Astrocyte (in vitro differentiated cells and primary cell): ENCODE measurements around the gene ABI2. TPM values are rescaled to one million over a fixed set of nuclear protein-coding genes. Genes with fewer than 3 reads are reported as not detected.
"Not testable (repeated sequence)": the region's sequence is repeated elsewhere in the genome, so short reads cannot be mapped to it uniquely, and the experiment has no call there.

Source experiments
- DNase-seq: peaks from one replicate; pipeline ENCODE4 v3.0.0-alpha.2; 2010; ENCODE audit warnings: low read depth
- FAIRE-seq: peaks from 2 replicates; lab custom pipeline; 2011; peaks lifted over from hg19 to GRCh38; lab: Jason Lieb, UNC
- H2AFZ ChIP-seq: 2 replicates; pipeline ENCODE4 v1.6.0; 2012; ENCODE audit warnings: low read depth, low read length, inconsistent platforms
- H3K27ac ChIP-seq: 2 replicates; pipeline ENCODE4 v1.5.1; 2011; ENCODE audit warnings: low read depth, low read length, inconsistent platforms
- H3K27me3 ChIP-seq: 2 replicates; pipeline ENCODE4 v1.6.0; 2011; ENCODE audit warnings: low read length, inconsistent platforms; ENCODE audit not compliant: insufficient read depth
- H3K36me3 ChIP-seq: 2 replicates; pipeline ENCODE4 v1.5.1; 2011; ENCODE audit warnings: low read length, inconsistent platforms; ENCODE audit not compliant: insufficient read depth
- H3K4me1 ChIP-seq: 2 replicates; pipeline ENCODE4 v1.5.1; 2011; ENCODE audit warnings: low read length, inconsistent platforms; ENCODE audit not compliant: insufficient read depth
- H3K4me2 ChIP-seq: 2 replicates; pipeline ENCODE4 v1.6.0; 2012; ENCODE audit warnings: low read length, inconsistent platforms
- H3K4me3 ChIP-seq: 2 replicates; pipeline ENCODE4 v1.5.1; 2011; ENCODE audit warnings: low read depth, mild to moderate bottlenecking, low read length, inconsistent platforms; ENCODE audit not compliant: insufficient read depth
- H3K79me2 ChIP-seq: 2 replicates; pipeline ENCODE4 v1.6.0; 2012; ENCODE audit warnings: mild to moderate bottlenecking, low read length, inconsistent platforms; ENCODE audit not compliant: insufficient read depth
- H3K9ac ChIP-seq: 2 replicates; pipeline ENCODE4 v1.6.0; 2012; ENCODE audit warnings: mild to moderate bottlenecking, low read length, inconsistent platforms
- H3K9me3 ChIP-seq: 2 replicates; pipeline ENCODE4 v1.5.1; 2012; ENCODE audit warnings: low read depth, mild to moderate bottlenecking, low read length, inconsistent platforms; ENCODE audit not compliant: insufficient read depth
- H4K20me1 ChIP-seq: 2 replicates; pipeline ENCODE4 v1.6.0; 2012; ENCODE audit warnings: low read length, inconsistent platforms; ENCODE audit not compliant: insufficient read depth
- H3K27ac Mint-ChIP-seq: one replicate; pipeline ENCODE4 v1.8.0; 2021; ENCODE audit warnings: mild to moderate bottlenecking, mixed read lengths; ENCODE audit not compliant: unreplicated experiment
- H3K27me3 Mint-ChIP-seq: one replicate; pipeline ENCODE4 v1.8.0; 2021; ENCODE audit warnings: low read depth, mixed read lengths; ENCODE audit not compliant: unreplicated experiment
- H3K36me3 Mint-ChIP-seq: one replicate; pipeline ENCODE4 v1.8.0; 2021; ENCODE audit warnings: low read depth, mixed read lengths; ENCODE audit not compliant: unreplicated experiment
- H3K4me1 Mint-ChIP-seq: one replicate; pipeline ENCODE4 v1.8.0; 2021; ENCODE audit warnings: low read depth, mixed read lengths; ENCODE audit not compliant: unreplicated experiment
- H3K4me3 Mint-ChIP-seq: one replicate; pipeline ENCODE4 v1.8.0; 2021; ENCODE audit warnings: mild to moderate bottlenecking, moderate library complexity, mixed read lengths; ENCODE audit not compliant: unreplicated experiment
- H3K9me3 Mint-ChIP-seq: one replicate; pipeline ENCODE4 v1.8.0; 2021; ENCODE audit warnings: mild to moderate bottlenecking, mixed read lengths; ENCODE audit not compliant: unreplicated experiment
- EZH2 ChIP-seq: IDR thresholded peaks from 2 replicates; pipeline ENCODE4 v1.6.1; 2012; ENCODE audit warnings: mild to moderate bottlenecking, low read length, inconsistent platforms; ENCODE audit not compliant: insufficient read depth
- total RNA-seq: library from RNA; stranded (reverse); gene quantifications from 2 replicates; pipeline ENCODE4 v1.2.1, GENCODE V29; 2021
- TF ChIP-seq, protein P1 (sequence below): IDR thresholded peaks from 2 replicates; pipeline ENCODE4 v1.5.1; 2011; ENCODE audit warnings: low read depth, mild to moderate bottlenecking, inconsistent platforms, low read length, moderate library complexity; ENCODE audit not compliant: insufficient read depth

Gene ABI2
- total RNA-seq, 1 donor from 2014 or later = 56.0 TPM

DNA sequence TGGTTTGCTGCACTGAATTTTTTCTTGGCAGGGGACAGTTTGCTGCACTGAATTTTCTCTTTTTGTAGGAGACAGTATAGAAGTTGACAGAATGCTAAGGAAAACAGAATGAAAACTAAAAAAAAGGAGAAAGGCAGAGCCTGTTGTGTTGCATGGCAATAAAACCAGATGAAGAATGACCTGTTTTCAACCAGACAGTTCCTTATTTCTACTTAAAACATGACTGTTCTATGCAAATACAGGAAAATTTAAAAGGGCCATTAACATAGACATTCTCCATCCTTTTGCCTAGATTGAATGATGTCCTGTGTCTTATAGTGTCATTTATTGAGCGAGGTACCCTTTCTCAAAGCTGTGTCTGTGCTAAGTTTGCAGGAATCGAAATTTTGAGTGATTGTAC lies 33.3 kb downstream of the ABI2 start:
- peaks cover 43% of the 10 kb centered on the region for H4K20me1 ChIP-seq
- no peak overlapping the region for H3K9ac ChIP-seq
- DNase-seq = no peak
- H3K4me1 Mint-ChIP-seq = no peaks in the 10 kb centered on the region
- no peak overlapping the region for H2AFZ ChIP-seq
- no peaks in the 10 kb centered on the region for H3K9me3 ChIP-seq
- no peak overlapping the region for H3K4me2 ChIP-seq
- no peak for FAIRE-seq
- H3K4me3 Mint-ChIP-seq = no peak overlapping the region
- H3K36me3 ChIP-seq = no peaks in the 10 kb centered on the region
- no peaks in the 10 kb centered on the region for H3K36me3 Mint-ChIP-seq
- H3K27ac ChIP-seq = no peak overlapping the region
- H3K79me2 ChIP-seq = peaks cover 90% of the 10 kb centered on the region
- no peaks in the 10 kb centered on the region for H3K9me3 Mint-ChIP-seq
- no peak overlapping the region for H3K27ac Mint-ChIP-seq
- H3K4me3 ChIP-seq = no peak overlapping the region
- no peak for TF ChIP-seq EZH2
- TF ChIP-seq, protein P1, sequence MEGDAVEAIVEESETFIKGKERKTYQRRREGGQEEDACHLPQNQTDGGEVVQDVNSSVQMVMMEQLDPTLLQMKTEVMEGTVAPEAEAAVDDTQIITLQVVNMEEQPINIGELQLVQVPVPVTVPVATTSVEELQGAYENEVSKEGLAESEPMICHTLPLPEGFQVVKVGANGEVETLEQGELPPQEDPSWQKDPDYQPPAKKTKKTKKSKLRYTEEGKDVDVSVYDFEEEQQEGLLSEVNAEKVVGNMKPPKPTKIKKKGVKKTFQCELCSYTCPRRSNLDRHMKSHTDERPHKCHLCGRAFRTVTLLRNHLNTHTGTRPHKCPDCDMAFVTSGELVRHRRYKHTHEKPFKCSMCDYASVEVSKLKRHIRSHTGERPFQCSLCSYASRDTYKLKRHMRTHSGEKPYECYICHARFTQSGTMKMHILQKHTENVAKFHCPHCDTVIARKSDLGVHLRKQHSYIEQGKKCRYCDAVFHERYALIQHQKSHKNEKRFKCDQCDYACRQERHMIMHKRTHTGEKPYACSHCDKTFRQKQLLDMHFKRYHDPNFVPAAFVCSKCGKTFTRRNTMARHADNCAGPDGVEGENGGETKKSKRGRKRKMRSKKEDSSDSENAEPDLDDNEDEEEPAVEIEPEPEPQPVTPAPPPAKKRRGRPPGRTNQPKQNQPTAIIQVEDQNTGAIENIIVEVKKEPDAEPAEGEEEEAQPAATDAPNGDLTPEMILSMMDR = no peak
- H3K27me3 Mint-ChIP-seq = no peaks in the 10 kb centered on the region
- H3K27me3 ChIP-seq = no peaks in the 10 kb centered on the region
- no peaks in the 10 kb centered on the region for H3K4me1 ChIP-seq

DNA sequence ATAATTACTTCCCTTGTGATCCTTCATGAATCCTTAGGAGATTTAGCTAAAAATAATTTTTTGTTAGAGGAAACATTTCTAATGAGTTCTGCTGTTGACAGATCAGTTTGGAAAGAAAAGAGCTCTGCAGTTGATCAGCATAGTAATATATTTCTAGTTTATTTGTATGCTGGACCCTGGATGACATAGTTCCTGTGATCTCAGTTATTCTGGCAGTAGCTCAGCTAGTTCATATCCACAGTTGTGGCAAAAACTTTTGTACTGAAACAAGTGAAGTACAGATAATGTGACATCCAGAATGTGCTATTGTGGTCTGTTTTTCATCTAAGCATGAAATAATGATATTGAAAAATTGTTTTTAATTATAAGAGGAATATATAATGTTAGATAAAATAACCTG lies 33.7 kb downstream of the ABI2 start:
- Mint-ChIP-seq H3K4me1 (no peaks in the 10 kb centered on the region), H3K4me3 (no peak overlapping the region), H3K36me3 (no peaks in the 10 kb centered on the region), H3K27ac (no peak overlapping the region), H3K27me3 (no peaks in the 10 kb centered on the region), H3K9me3 (no peaks in the 10 kb centered on the region)
- Histone ChIP-seq H3K4me3 (no peak overlapping the region), H2AFZ (no peak overlapping the region), H3K9me3 (no peaks in the 10 kb centered on the region), H3K27ac (no peak overlapping the region), H3K79me2 (peaks cover 90% of the 10 kb centered on the region), H3K4me2 (no peak overlapping the region), H3K4me1 (no peaks in the 10 kb centered on the region), H4K20me1 (peaks cover 43% of the 10 kb centered on the region), H3K36me3 (no peaks in the 10 kb centered on the region), H3K27me3 (no peaks in the 10 kb centered on the region), H3K9ac (no peak overlapping the region)
- DNase-seq = peak; percentile 14
- no peak for FAIRE-seq
- no peak for TF ChIP-seq EZH2
- TF ChIP-seq, protein P1 = no peak

DNA sequence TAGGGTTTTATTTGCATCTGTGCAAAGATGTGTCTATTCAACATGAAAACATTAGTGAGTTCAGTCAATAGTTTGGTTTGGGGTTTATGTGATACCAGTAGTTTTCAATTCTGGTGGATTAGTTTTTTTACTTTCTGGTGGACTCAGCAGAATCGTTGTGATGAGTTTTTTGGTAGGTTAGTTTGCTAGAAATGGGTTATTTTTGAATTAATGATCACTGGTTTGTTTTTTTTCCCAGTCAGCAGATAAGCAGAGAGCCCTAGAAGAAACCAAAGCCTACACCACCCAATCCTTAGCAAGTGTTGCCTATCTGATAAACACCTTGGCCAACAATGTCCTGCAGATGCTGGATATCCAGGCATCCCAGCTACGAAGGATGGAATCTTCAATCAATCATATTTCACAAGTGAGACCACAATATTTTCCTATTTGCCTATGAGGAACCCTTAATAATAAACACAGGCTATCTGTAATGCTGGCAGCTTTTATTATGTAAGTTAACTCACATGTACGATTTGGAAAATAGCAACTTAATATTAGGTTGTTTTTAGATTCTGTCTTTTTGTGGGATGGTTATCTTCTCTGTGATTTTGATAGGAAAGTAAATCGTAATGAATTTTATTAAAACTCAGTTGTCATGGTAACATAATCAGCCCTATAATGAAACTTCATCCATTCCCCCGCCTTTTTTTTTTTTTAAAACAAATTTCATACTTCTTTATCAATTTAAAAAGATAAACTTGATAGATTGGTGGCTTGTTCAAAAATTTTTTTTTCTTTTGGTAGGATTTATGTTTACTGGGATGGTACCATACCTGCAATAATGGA lies 38.7 kb downstream of the ABI2 start:
- no peaks in the 10 kb centered on the region for H3K4me1 Mint-ChIP-seq
- no peak overlapping the region for H3K4me3 Mint-ChIP-seq
- no peaks in the 10 kb centered on the region for H3K27me3 ChIP-seq
- TF ChIP-seq, protein P1 = no peak
- no peak for TF ChIP-seq EZH2
- no peak overlapping the region for H3K9ac ChIP-seq
- H3K9me3 Mint-ChIP-seq = no peaks in the 10 kb centered on the region
- no peaks in the 10 kb centered on the region for H3K36me3 ChIP-seq
- no peak overlapping the region for H3K4me2 ChIP-seq
- H3K36me3 Mint-ChIP-seq = no peaks in the 10 kb centered on the region
- peaks cover 74% of the 10 kb centered on the region for H3K79me2 ChIP-seq
- no peak overlapping the region for H3K27ac ChIP-seq
- H3K4me1 ChIP-seq = no peaks in the 10 kb centered on the region
- no peak overlapping the region for H3K27ac Mint-ChIP-seq
- H3K27me3 Mint-ChIP-seq = no peaks in the 10 kb centered on the region
- H2AFZ ChIP-seq = no peak overlapping the region
- no peak overlapping the region for H3K4me3 ChIP-seq
- no peaks in the 10 kb centered on the region for H3K9me3 ChIP-seq
- FAIRE-seq = peak; percentile 58
- no peak for DNase-seq
- H4K20me1 ChIP-seq = peaks cover 14% of the 10 kb centered on the region

DNA sequence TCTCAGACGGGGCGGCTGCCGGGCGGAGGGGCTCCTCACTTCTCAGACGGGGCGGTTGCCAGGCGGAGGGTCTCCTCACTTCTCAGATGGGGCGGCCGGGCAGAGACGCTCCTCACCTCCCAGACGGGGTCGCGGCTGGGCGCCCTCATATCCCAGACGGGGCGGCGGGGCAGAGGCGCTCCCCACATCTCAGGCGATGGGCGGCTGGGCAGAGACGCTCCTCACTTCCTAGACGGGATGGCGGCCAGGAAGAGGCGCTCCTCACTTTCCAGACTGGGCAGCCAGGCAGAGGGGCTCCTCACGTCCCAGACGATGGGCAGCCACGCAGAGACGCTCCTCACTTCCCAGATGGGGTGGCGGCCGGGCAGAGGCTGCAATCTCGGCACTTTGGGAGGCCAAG lies 44.5 kb downstream of the ABI2 start:
- H3K4me3 Mint-ChIP-seq, H3K36me3 Mint-ChIP-seq, H3K27ac Mint-ChIP-seq, H3K4me1 Mint-ChIP-seq, H3K36me3 ChIP-seq, H3K27me3 Mint-ChIP-seq, H3K4me1 ChIP-seq, H3K27me3 ChIP-seq, H3K27ac ChIP-seq, H3K9ac ChIP-seq, H3K4me3 ChIP-seq, H3K9me3 ChIP-seq, H4K20me1 ChIP-seq, DNase-seq, H2AFZ ChIP-seq, H3K9me3 Mint-ChIP-seq, H3K4me2 ChIP-seq, FAIRE-seq: not testable (repeated sequence)
- H3K79me2 ChIP-seq = peaks cover 54% of the 10 kb centered on the region
